GM19395 (cell line): ENCODE data around the gene MYO3B.
"Not testable (repeated sequence)": the region's sequence is repeated elsewhere in the genome, so short reads cannot be mapped to it uniquely, and the experiment has no call there.

Experiments
- ATAC-seq: cut with Tn5 transposase; IDR thresholded peaks from one replicate; pipeline ENCODE4 v1.9.1; 2021; ENCODE audit warnings: mild to moderate bottlenecking, moderate library complexity; ENCODE audit not compliant: unreplicated experiment

The MYO3B gene

DNA sequence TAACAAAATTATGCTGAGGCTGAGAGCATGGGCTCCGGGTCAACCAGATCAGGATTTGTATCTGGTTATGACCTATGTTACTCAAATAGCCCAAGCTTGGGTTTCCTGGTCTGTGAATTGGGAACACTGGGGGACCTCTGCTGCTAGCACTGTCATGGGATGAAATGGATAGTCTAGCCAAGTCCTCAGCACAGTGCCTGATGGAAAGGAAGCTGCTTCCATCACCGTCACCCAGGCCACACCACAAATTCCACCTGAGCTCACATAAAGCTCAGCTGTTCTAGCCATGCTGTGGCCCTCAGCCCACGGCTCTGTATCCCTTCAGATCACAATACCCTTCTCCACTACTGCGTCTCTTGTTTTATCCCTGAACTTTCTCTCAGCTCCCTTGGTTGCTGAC lies 357.6 kb downstream of the MYO3B start:
- no peak for ATAC-seq

DNA sequence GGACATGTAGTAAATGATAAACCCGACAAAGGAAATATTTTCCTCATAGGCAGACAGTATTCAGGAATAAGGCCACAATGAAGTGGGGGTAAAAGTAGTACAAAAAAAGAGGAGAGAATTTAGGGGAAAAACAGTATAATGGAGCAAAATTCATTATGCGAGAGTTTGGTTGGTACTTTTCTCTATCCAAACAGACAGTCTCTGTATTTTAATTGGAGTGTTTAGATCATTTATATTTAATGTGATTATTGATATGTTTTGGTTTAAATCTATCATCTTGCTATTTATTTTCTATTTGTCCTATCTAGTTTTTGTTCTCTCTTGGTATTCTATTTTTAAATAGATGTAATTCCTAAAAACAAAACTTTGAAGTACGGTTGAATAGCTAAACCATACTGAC lies 366.9 kb downstream of the MYO3B start:
- no peak for ATAC-seq

DNA sequence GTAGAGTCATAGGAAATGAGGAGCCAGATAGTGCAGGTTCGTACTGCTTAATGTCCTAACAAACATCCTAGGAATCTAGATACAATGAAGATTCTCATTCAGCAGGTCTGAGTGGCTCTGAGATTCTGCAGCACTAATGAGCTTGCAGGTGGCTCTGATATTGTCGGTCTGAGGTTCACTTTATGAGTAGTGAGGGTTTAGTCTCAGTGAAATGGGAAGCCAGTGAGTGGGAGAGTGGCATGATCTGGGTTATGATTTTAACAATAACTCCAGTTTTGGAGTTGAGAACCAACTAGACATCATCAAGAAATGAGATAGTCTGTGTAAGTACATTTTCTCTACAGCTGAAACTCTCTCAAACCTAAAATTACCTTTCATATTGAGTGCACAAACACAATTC lies 370.4 kb downstream of the MYO3B start:
- no peak for ATAC-seq

DNA sequence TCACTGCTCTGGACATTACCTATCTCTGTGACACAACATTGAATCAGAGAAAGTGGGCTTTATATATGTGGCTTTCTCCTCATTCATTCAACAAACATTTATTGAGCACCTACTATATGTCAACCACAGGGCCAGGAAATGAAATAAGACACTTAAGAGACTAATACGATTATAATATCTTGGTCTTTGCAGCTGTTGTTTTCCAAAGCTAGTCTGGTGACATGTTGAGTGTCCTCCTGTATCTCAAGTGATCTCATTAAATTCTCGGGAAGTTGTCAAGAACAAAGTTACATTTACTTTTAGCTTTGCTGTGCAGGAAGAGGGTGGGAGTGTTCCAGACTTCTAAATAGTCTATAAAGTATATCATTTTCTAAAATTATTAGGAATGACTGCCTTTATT lies 372.6 kb downstream of the MYO3B start:
- no peak for ATAC-seq

GRCh38 chr2:170551899-170552298 lies 374.0 kb downstream of the MYO3B start:
- ATAC-seq, result not testable (repeated sequence)

- ATAC-seq, result no peak
These were observed 375.8 kb downstream of the MYO3B start for GRCh38 chr2:170553748-170554147.

- no peak for ATAC-seq
These were observed 376.5 kb downstream of the MYO3B start for GRCh38 chr2:170554278-170554955.

- no peak for ATAC-seq
These were observed 385.0 kb downstream of the MYO3B start for GRCh38 chr2:170562928-170563327.

DNA sequence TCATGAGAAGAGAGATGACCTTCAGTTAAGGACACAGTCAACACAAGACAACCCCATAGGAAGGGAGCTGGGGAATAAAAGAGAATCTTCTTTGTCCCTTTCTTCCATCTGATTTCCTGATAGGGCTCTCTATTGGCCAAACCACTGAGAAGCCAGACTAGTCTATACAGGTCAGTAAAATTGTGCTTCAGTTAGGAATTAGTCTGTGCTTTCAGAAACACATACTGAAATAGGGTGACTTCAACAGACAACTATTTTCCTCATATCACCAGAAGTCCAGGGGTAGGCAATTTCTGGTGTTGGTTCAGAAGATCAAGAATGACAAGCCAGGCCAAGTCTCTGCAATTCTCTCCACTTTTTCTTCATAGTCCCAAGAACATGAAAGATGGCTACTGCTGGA lies 385.5 kb downstream of the MYO3B start:
- no peak for ATAC-seq

DNA sequence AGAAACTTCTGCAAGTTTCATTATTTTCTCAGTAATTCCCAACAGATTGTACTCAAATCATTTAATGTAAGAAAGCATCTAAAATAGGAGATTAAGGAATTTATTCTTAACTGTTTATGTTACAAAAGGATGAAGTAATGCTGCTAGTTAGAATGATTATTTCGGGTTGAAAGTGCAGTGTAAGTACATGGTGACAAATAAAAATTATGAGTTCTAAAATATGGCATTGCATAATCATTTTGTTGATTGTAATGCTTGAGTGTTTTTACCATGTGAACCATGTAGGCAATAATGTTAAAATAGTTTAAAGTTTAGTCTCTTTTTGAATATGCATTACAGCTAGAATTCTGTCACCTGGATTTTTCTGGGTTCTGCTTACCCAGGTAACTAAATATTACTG lies 388.2 kb downstream of the MYO3B start:
- no peak for ATAC-seq

GRCh38 chr2:170567429-170567828 lies 389.5 kb downstream of the MYO3B start:
- no peak for ATAC-seq

DNA sequence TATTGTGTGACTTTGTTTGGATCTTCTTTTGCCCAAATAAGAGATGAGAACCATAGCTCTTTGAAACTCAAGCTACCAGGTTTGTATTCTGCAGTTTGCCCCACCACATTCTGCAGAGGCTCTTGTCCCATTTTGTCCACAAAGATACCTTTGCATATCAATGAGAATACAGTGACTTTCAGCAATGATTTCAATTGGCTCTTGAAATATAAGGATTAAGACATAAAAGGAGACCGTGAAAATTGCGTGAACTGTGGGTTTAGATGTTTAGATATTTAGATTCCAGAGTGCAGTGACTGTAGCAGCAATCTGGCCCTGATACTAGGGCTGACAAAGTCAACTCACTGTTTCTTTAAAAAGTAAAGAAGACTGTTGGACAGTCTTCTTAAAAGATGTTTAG lies 390.6 kb downstream of the MYO3B start:
- ATAC-seq, result no peak

GRCh38 chr2:170571612-170572011 lies 393.7 kb downstream of the MYO3B start:
- no peak for ATAC-seq

DNA sequence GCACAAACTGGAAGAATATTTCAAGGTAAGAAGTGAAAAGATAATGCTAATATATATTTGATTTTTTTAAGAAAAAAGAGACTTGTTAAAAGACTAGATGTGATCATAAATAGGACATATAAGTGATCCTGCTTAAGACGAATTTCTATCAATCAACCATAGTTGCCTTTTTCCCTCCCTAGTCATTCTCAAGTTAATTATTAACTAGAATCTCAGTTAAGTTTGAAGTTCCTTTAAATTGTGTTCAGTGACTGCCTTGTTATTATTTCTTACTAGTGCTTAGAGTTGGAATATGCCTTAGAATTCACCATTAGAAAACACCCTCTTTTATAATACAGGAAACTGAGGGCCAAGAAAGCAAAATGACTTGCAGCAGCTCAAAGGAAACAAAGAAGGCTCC lies 395.7 kb downstream of the MYO3B start:
- ATAC-seq, result no peak

DNA sequence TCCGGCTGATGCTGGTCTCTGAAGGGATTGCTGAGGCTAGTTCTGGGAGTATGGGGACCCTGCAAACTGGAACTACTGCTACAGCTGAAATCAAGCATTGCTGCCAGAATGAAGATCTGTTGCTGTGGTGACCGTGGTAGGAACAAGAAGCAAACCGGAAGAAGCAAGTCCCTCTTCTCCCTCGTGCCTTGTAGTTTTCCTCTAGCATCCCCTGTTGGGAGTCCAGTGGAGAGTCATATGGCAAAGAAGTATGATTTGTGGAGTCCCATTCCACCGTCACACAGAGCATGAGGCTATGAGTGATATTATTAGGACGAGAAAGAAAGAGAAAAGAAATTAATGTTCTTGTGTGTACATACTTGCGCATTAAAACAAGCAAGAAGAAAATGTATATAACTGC lies 398.3 kb downstream of the MYO3B start:
- ATAC-seq, result no peak

GRCh38 chr2:170577356-170577755 lies 399.4 kb downstream of the MYO3B start:
- no peak for ATAC-seq

GRCh38 chr2:170578606-170579005 lies 400.7 kb downstream of the MYO3B start:
- no peak for ATAC-seq

- ATAC-seq, result no peak
These were observed 401.6 kb downstream of the MYO3B start for GRCh38 chr2:170579511-170579910.

GRCh38 chr2:170582313-170582712 lies 404.4 kb downstream of the MYO3B start:
- no peak for ATAC-seq

DNA sequence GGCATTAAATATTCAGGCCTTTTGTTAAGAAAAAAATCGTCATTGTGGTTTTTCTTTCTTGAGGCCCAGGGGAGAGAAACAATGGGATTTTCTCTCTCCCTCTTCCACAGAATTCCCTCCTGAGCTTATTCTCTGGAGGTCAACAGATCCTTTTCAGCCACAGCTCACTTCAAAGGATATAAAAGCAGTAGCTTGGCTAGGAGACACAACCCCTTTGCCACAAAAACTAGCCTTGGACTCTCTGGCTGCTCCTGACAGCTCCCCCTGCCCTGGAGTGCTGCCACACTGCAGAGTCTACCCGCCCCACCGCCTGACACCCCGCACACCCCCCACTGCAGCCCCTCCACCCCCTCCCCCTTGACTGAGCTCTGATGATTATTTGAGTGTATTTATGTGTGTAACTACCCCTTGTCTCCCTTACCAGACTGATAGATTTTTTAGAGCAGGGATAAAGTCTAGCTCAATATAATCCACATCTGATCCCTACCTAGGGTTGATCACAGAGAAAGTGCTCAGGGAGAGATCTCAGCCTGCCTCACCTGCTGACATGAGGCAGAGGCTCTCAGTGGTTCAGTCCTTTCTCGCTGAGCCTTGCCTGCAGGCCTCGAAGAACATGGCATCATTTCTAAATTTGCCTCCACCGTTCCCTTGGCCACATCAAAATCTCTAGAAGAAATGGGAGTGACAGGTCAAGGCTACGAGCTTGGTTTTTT lies 405.0 kb downstream of the MYO3B start:
- no peak for ATAC-seq

DNA sequence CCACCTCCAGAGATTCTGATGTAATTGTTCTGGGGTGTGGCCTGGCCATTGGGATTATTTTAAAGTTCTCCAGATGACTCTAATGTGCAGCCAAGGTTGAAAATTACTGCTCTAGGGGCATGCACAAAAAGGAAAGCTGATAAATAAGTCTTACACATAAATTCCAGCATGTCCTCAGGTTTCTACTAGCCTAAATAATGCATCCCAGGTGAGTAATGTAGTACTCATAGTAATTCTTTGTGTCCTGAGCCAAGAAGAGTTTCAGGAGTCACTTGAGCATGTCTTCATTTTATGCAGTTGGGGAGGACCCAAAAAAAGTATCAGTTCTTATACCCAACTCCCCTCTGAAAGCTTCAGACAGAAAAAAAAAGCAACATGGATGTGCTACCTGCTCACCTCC lies 407.1 kb downstream of the MYO3B start:
- ATAC-seq, result no peak

DNA sequence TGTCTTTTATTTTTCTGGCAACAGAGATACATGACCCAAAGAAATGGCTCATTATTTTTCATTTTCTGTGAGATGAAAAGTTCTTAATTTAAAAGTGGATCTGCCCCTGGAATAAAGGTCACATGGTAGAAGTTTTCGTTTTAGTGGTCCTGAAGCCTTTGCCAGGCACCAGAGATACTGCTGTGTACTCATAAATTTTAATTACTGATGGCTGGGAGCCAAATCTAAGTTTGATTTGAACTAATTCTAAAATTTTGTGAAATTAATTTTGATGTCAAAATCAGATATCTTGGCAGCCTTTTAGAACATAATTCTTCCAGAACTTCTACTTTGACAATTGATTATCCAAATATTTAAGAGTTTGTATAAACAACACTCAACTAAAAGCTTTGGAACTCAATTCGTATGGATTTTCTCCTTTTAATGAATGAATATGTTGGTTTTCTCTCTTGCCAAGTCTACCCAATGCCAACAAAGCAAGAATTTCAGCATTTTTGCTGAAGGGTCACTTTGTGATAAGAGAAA lies 408.7 kb downstream of the MYO3B start:
- no peak for ATAC-seq
